ENCODE measurements around the gene MAP4K2. TPM values are rescaled to one million over a fixed set of nuclear protein-coding genes. Genes with fewer than 3 reads are reported as not detected.

Gene MAP4K2
- total and polyA plus RNA-seq, 2 donors from 2014 or later = 12.5 to 15.4 TPM

DNA sequence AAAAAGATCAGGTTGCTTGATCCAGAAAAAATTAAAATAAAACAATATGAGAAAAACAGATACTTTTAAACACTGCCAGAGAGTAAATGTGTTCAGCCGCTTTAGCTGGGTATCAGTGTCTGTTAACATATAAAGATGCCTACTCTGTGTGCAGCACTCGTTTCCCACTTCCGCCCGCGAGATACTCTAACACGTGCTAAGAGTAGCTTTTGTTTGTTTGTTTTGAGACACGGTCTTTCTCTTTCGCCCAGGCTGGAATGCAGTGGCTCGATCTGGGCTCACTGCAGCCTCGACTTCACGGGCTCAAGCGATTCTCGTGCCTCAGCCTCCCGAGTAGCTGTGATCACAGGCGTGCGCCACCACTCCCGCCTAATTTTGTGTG is 7.9 kb upstream of the MAP4K2 start:
- TF ChIP-seq CTCF (IDR thresholded peaks at IDR 0.05; ENCODE audit: borderline replicate concordance, extremely low read depth, insufficient read depth) = no peak
- Histone ChIP-seq H3K4me1 (ENCODE audit: control insufficient read depth in 2 of 3, insufficient read depth in 2 of 3, low read depth in 1 of 3, low read length in 3 of 3) (peaks cover 0 to 7% (median 4%) of the 10 kb centered on the region in 3 donors), H3K4me3 (ENCODE audit: low read length in 3 of 3) (peak overlapping the region; percentile 21 to 85 (median 43)), H3K27ac (ENCODE audit: low read depth in 2 of 2, low read length in 2 of 2) (no peak overlapping the region), H3K9ac (ENCODE audit: low read length in 3 of 3) (no peak overlapping the region), H3K27me3 (ENCODE audit: control insufficient read depth, insufficient read depth, low read length) (no peaks in the 10 kb centered on the region), H3K36me3 (ENCODE audit: control insufficient read depth in 2 of 3, insufficient read depth in 3 of 3, low read length in 3 of 3) (peaks cover 0 to 11% (median 4%) of the 10 kb centered on the region in 3 donors), H3K9me3 (ENCODE audit: control insufficient read depth in 2 of 3, insufficient read depth in 1 of 3, low read length in 3 of 3) (no peaks in the 10 kb centered on the region)
- FAIRE-seq (no peak), DNase-seq (peak in 2 of 5 donors; percentile 80 to 82)
- intact Hi-C loops (cut with DNase I) = no loop called here

- TF ChIP-seq CTCF (IDR thresholded peaks at IDR 0.05; ENCODE audit: borderline replicate concordance, extremely low read depth, insufficient read depth) = no peak
- peak; percentile 98 to 99 (median 98) for DNase-seq
- intact Hi-C loops (cut with DNase I) = no loop called here
- Histone ChIP-seq H3K4me1 (ENCODE audit: control insufficient read depth in 2 of 3, insufficient read depth in 2 of 3, low read depth in 1 of 3, low read length in 3 of 3) (peaks cover 0 to 7% (median 4%) of the 10 kb centered on the region in 3 donors), H3K4me3 (ENCODE audit: low read length in 3 of 3) (peak within 1 kb of the TSS; percentile 54 to 85 (median 64)), H3K9me3 (ENCODE audit: control insufficient read depth in 2 of 3, insufficient read depth in 1 of 3, low read length in 3 of 3) (no peaks in the 10 kb centered on the region), H3K36me3 (ENCODE audit: control insufficient read depth in 2 of 3, insufficient read depth in 3 of 3, low read length in 3 of 3) (peaks cover 0 to 11% (median 4%) of the 10 kb centered on the region in 3 donors), H3K9ac (ENCODE audit: low read length in 3 of 3) (peak within 1 kb of the TSS; percentile 16 to 61 (median 33)), H3K27me3 (ENCODE audit: control insufficient read depth, insufficient read depth, low read length) (no peaks in the 10 kb centered on the region), H3K27ac (ENCODE audit: low read depth in 2 of 2, low read length in 2 of 2) (peak within 1 kb of the TSS; percentile 53 to 63)
- FAIRE-seq = peak; percentile 90
These were observed 7.4 kb upstream of the MAP4K2 start, which contains the start of gene MEN1 for GRCh38 chr11:64810271-64810890. MEN1 (minus strand) TSS chr11:64810551; CDS start chr11:64810109, 442 bp downstream.

GRCh38 chr11:64809781-64810241 is 6.8 kb upstream of the MAP4K2 start:
- peak; percentile 47 to 83 (median 61) for DNase-seq
- FAIRE-seq = no peak
- intact Hi-C loops (cut with DNase I) = no loop called here
- no peaks in the 10 kb centered on the region for H3K9me3 ChIP-seq (ENCODE audit: control insufficient read depth in 2 of 3, insufficient read depth in 1 of 3, low read length in 3 of 3)
- H3K4me3 ChIP-seq (ENCODE audit: low read length in 3 of 3) = peak overlapping the region; percentile 54 to 85 (median 64)
- peaks cover 0 to 7% (median 4%) of the 10 kb centered on the region in 3 donors for H3K4me1 ChIP-seq (ENCODE audit: control insufficient read depth in 2 of 3, insufficient read depth in 2 of 3, low read depth in 1 of 3, low read length in 3 of 3)
- H3K36me3 ChIP-seq (ENCODE audit: control insufficient read depth in 2 of 3, insufficient read depth in 3 of 3, low read length in 3 of 3) = peaks cover 0 to 11% (median 5%) of the 10 kb centered on the region in 3 donors
- no peak for TF ChIP-seq CTCF (IDR thresholded peaks at IDR 0.05; ENCODE audit: borderline replicate concordance, extremely low read depth, insufficient read depth)
- peak overlapping the region; percentile 16 to 61 (median 33) for H3K9ac ChIP-seq (ENCODE audit: low read length in 3 of 3)
- H3K27me3 ChIP-seq (ENCODE audit: control insufficient read depth, insufficient read depth, low read length) = no peaks in the 10 kb centered on the region
- H3K27ac ChIP-seq (ENCODE audit: low read depth in 2 of 2, low read length in 2 of 2) = peak overlapping the region in 1 of 2 donors; percentile 63

All from kidney (tissue), 14 donors.